Neural crest cell (in vitro differentiated cells): ENCODE measurements around the gene HNRNPLL. TPM values are rescaled to one million over a fixed set of nuclear protein-coding genes. Genes with fewer than 3 reads are reported as not detected.
A peak's percentile ranks its signal among the peaks of the same experiment; 100 is the strongest.

Source experiments
- DNase-seq: peaks from one replicate; pipeline ENCODE4 v3.0.0; 2021; ENCODE audit warnings: low read depth, mixed read lengths, low spot score
- H3K27ac Mint-ChIP-seq: one replicate; pipeline ENCODE4 v1.8.0; 2021; ENCODE audit warnings: mild to moderate bottlenecking, mixed read lengths; ENCODE audit not compliant: unreplicated experiment
- H3K27me3 Mint-ChIP-seq: 2 replicates; pipeline ENCODE4 v1.8.0; 2021; ENCODE audit warnings: low read depth, mild to moderate bottlenecking, mixed read lengths
- H3K36me3 Mint-ChIP-seq: 2 replicates; pipeline ENCODE4 v1.8.0; 2021; ENCODE audit warnings: low read depth, mild to moderate bottlenecking, mixed read lengths
- H3K4me1 Mint-ChIP-seq: 2 replicates; pipeline ENCODE4 v1.8.0; 2021; ENCODE audit warnings: mixed read lengths
- H3K4me3 Mint-ChIP-seq: one replicate; pipeline ENCODE4 v1.8.0; 2021; ENCODE audit warnings: mild to moderate bottlenecking, mixed read lengths
- H3K9me3 Mint-ChIP-seq: 2 replicates; pipeline ENCODE4 v1.8.0; 2021; ENCODE audit warnings: mixed read lengths
- CTCF ChIP-seq: fragments of 200-600 bp; sonication (generic); conservative IDR thresholded peaks from 2 replicates; pipeline ENCODE4 v1.5.0; 2021; ENCODE audit warnings: antibody characterized with exemption, mild to moderate bottlenecking
- total RNA-seq: library from RNA; stranded (reverse); gene quantifications from 2 replicates; pipeline ENCODE4 v1.2.1, GENCODE V29; 2021

HNRNPLL gene
- total RNA-seq, 1 donor from 2014 or later: 79.9 TPM

- TF ChIP-seq CTCF: no peak
- Mint-ChIP-seq H3K27me3 (no peaks in the 10 kb centered on the region), H3K9me3 (no peaks in the 10 kb centered on the region), H3K4me1 (no peaks in the 10 kb centered on the region), H3K4me3 (no peak overlapping the region), H3K27ac (no peak overlapping the region), H3K36me3 (peaks cover 14% of the 10 kb centered on the region)
- DNase-seq: no peak
Observed at GRCh38 chr2:38561691-38562090, 41.0 kb downstream of the HNRNPLL start.

- H3K4me1 Mint-ChIP-seq: no peaks in the 10 kb centered on the region
- H3K27me3 Mint-ChIP-seq: no peaks in the 10 kb centered on the region
- no peak overlapping the region for H3K4me3 Mint-ChIP-seq
- H3K36me3 Mint-ChIP-seq: peaks cover 12% of the 10 kb centered on the region
- no peaks in the 10 kb centered on the region for H3K9me3 Mint-ChIP-seq
- no peak for TF ChIP-seq CTCF
- DNase-seq: no peak
- no peak overlapping the region for H3K27ac Mint-ChIP-seq
Observed at GRCh38 chr2:38560092-38560491, 42.6 kb downstream of the HNRNPLL start.

- Mint-ChIP-seq H3K36me3 (peaks cover 8% of the 10 kb centered on the region), H3K4me1 (no peaks in the 10 kb centered on the region)
Observed at GRCh38 chr2:38557981-38558380, 44.7 kb downstream of the HNRNPLL start.

GRCh38 chr2:38557217-38557616 is 45.5 kb downstream of the HNRNPLL start:
- no peaks in the 10 kb centered on the region for H3K9me3 Mint-ChIP-seq
- no peak for TF ChIP-seq CTCF
- H3K27ac Mint-ChIP-seq: peak overlapping the region; percentile 35
- H3K4me3 Mint-ChIP-seq: no peak overlapping the region
- no peak for DNase-seq
- no peaks in the 10 kb centered on the region for H3K27me3 Mint-ChIP-seq
- peaks cover 11% of the 10 kb centered on the region for H3K36me3 Mint-ChIP-seq
- H3K4me1 Mint-ChIP-seq: no peaks in the 10 kb centered on the region

More at GRCh38 chr2:38557981-38558380, 44.7 kb downstream of the HNRNPLL start:
- H3K9me3 Mint-ChIP-seq: no peaks in the 10 kb centered on the region
- no peak overlapping the region for H3K27ac Mint-ChIP-seq
- no peaks in the 10 kb centered on the region for H3K27me3 Mint-ChIP-seq
- DNase-seq: no peak
- no peak for TF ChIP-seq CTCF
- no peak overlapping the region for H3K4me3 Mint-ChIP-seq

GRCh38 chr2:38556006-38556801 is 46.5 kb downstream of the HNRNPLL start:
- Mint-ChIP-seq H3K27me3 (no peaks in the 10 kb centered on the region), H3K4me1 (no peaks in the 10 kb centered on the region), H3K36me3 (peaks cover 12% of the 10 kb centered on the region), H3K9me3 (no peaks in the 10 kb centered on the region), H3K27ac (no peak overlapping the region), H3K4me3 (no peak overlapping the region)
- no peak for TF ChIP-seq CTCF
- DNase-seq: no peak
